MCF 10A (cell line): ENCODE measurements around the gene FMNL2. TPM values are rescaled to one million over a fixed set of nuclear protein-coding genes. Genes with fewer than 3 reads are reported as not detected.
A peak's percentile ranks its signal among the peaks of the same experiment; 100 is the strongest.

ENCODE experiments used
- BruUV-seq: library from RNA; stranded (reverse); fragments of 400-500 nt; replicated peaks from 2 replicates; lab custom pipeline; 2021; lab: Mats Ljungman, UMichigan
- CTCF ChIA-PET: fragments of 300-600 bp; sonication (Branson Sonifier 250); formaldehyde crosslinking; extraction: SDS; loops from one replicate; lab custom pipeline; 2021; ENCODE audit warnings: antibody characterized with exemption, inconsistent platforms; lab: Yijun Ruan, JAX
- POLR2A ChIA-PET: fragments of 300-600, 350-650 bp; sonication (Branson Sonifier 250); formaldehyde crosslinking; extraction: SDS; loops from one replicate; lab custom pipeline; 2020; ENCODE audit warnings: antibody characterized with exemption, inconsistent platforms; lab: Yijun Ruan, JAX
- DNase-seq: peaks from one replicate; pipeline ENCODE4 v3.0.0-alpha.2; 2018; ENCODE audit not compliant: unreplicated experiment
- H3K27ac Mint-ChIP-seq: one replicate; pipeline ENCODE4 v1.8.0; 2022; ENCODE audit warnings: mild to moderate bottlenecking, low read depth, mixed read lengths; ENCODE audit not compliant: unreplicated experiment
- H3K27me3 Mint-ChIP-seq: one replicate; pipeline ENCODE4 v1.8.0; 2022; ENCODE audit warnings: mixed read lengths; ENCODE audit not compliant: insufficient read depth, unreplicated experiment
- H3K36me3 Mint-ChIP-seq: one replicate; pipeline ENCODE4 v1.8.0; 2022; ENCODE audit warnings: mild to moderate bottlenecking, moderate library complexity, mixed read lengths; ENCODE audit not compliant: insufficient read depth, unreplicated experiment
- H3K4me1 Mint-ChIP-seq: one replicate; pipeline ENCODE4 v1.8.0; 2022; ENCODE audit warnings: mixed read lengths; ENCODE audit not compliant: insufficient read depth, unreplicated experiment
- H3K4me3 Mint-ChIP-seq: one replicate; pipeline ENCODE4 v1.8.0; 2022; ENCODE audit warnings: mild to moderate bottlenecking, moderate library complexity, mixed read lengths; ENCODE audit not compliant: unreplicated experiment
- H3K9me3 Mint-ChIP-seq: one replicate; pipeline ENCODE4 v1.8.0; 2022; ENCODE audit warnings: mixed read lengths; ENCODE audit not compliant: unreplicated experiment
- CTCF ChIP-seq: fragments of 200-600 bp; IDR thresholded peaks from one replicate; pipeline ENCODE4 v1.8.0; 2022; ENCODE audit warnings: antibody characterized with exemption, mild to moderate bottlenecking; ENCODE audit not compliant: unreplicated experiment
- intact Hi-C: fragments of 100-400 bp; cut with micrococcal nuclease; formaldehyde crosslinking; loops from 2 replicates; pipeline ENCODE4 v1.14.1; 2022
- total RNA-seq: library from RNA; stranded (reverse); gene quantifications from 2 replicates; pipeline ENCODE4 v1.2.3, GENCODE V29; 2022

Gene FMNL2
- total RNA-seq, 1 experiment from 2014 or later, result 76.5 TPM

GRCh38 chr2:152420936-152421335 lies 86.0 kb downstream of the FMNL2 start:
- BruUV-seq, result TSS peak; percentile 92
- Mint-ChIP-seq H3K4me3 (peak overlapping the region; percentile 30), H3K27me3 (no peaks in the 10 kb centered on the region), H3K27ac (peak overlapping the region; percentile 69), H3K4me1 (peaks cover 30% of the 10 kb centered on the region), H3K9me3 (no peaks in the 10 kb centered on the region), H3K36me3 (peaks cover 4% of the 10 kb centered on the region)
- CTCF ChIA-PET, result interaction anchor here (1.8 kb wide), 1 partner anchor 14 kb away, joined by 5 read pairs; no protein-coding TSS in a partner anchor
- no peak for DNase-seq
- no peak for TF ChIP-seq CTCF
- POLR2A ChIA-PET, result interaction anchor here (0.6 to 3.5 kb wide), 17 partner anchors 9 to 255 kb away, joined by 3 to 38 read pairs (median 8); partner anchors contain the start of gene FMNL2
- intact Hi-C loops, result loop anchor here (2.0 kb wide), 1 partner anchor 230 kb away; no protein-coding TSS in a partner anchor

- H3K4me1 Mint-ChIP-seq, result peaks cover 27% of the 10 kb centered on the region
- TSS peak; percentile 52 for BruUV-seq
- peaks cover 4% of the 10 kb centered on the region for H3K36me3 Mint-ChIP-seq
- peak overlapping the region; percentile 30 for H3K4me3 Mint-ChIP-seq
- TF ChIP-seq CTCF, result no peak
- intact Hi-C loops, result loop anchor here (2.0 kb wide), 1 partner anchor 231 kb away; no protein-coding TSS in a partner anchor
- peak; percentile 98 for DNase-seq
- no peaks in the 10 kb centered on the region for H3K27me3 Mint-ChIP-seq
- peak overlapping the region; percentile 69 for H3K27ac Mint-ChIP-seq
- CTCF ChIA-PET, result interaction anchor here (0.6 to 1.4 kb wide), 5 partner anchors 11 to 214 kb away, joined by 3 read pairs; no protein-coding TSS in a partner anchor
- POLR2A ChIA-PET, result interaction anchor here (0.6 to 3.5 kb wide), 27 partner anchors 10 to 307 kb away, joined by 3 to 38 read pairs (median 5); partner anchors contain the start of genes FMNL2 and PRPF40A
- H3K9me3 Mint-ChIP-seq, result no peaks in the 10 kb centered on the region
These were observed 86.8 kb downstream of the FMNL2 start for GRCh38 chr2:152421521-152422370.

GRCh38 chr2:152423684-152424083 lies 88.7 kb downstream of the FMNL2 start:
- peaks cover 25% of the 10 kb centered on the region for H3K4me1 Mint-ChIP-seq
- peak overlapping the region; percentile 39 for H3K27ac Mint-ChIP-seq
- no peak overlapping the region for H3K4me3 Mint-ChIP-seq
- CTCF ChIA-PET, result interaction anchor here (0.7 to 1.8 kb wide), 2 partner anchors 9 to 217 kb away, joined by 5 to 6 read pairs; no protein-coding TSS in a partner anchor
- H3K9me3 Mint-ChIP-seq, result no peaks in the 10 kb centered on the region
- POLR2A ChIA-PET, result interaction anchor here (0.9 to 3.5 kb wide), 7 partner anchors 9 to 97 kb away, joined by 3 to 38 read pairs (median 21); partner anchors contain the start of gene FMNL2
- peaks cover 4% of the 10 kb centered on the region for H3K36me3 Mint-ChIP-seq
- intact Hi-C loops, result no loop called here
- no peak for DNase-seq
- BruUV-seq, result no TSS peak
- no peak for TF ChIP-seq CTCF
- H3K27me3 Mint-ChIP-seq, result no peaks in the 10 kb centered on the region
